Uterus (tissue), 2 donors: ENCODE measurements around the gene LANCL1.

Experiments used
- POLR2A ChIP-seq, 2 donors: fragments of 450-650 bp; IDR thresholded peaks; one replicate each; pipeline ENCODE4 v1.6.1; 2016; ENCODE audit warnings: antibody characterized with exemption in 2 of 2, mild to moderate bottlenecking in 1 of 2, moderate library complexity in 1 of 2
- TF ChIP-seq, protein P1 (sequence below), 4 experiments: fragments of 200-600 bp in 2 of 4; fragments of 450-650 bp in 2 of 4; sonication (generic) in 2 of 4; IDR thresholded peaks; one replicate each; pipeline ENCODE4 v1.5.1; 2016 to 2019; ENCODE audit warnings: antibody characterized with exemption in 4 of 4, mild to moderate bottlenecking in 2 of 4, moderate library complexity in 1 of 4

DNA sequence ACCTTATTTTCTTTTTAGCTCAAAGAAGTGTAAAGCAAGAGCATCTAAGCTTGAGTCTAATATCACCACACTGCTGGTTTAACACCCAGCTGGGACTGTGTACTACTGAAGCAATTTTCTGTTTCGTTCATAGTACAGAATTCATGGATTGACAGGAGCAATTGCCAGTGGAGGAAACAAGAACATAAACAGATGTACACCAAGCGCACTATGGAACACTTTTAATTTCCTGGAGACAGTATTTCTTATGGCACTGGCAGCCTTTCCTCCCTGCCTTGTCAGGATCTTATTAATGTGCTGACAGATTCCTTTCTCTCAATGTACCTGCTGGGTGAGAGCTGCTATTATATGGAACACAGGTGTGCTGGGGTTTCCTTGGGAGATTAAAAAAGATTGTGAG, 4.2 kb upstream of the LANCL1 start:
- TF ChIP-seq, protein P1, sequence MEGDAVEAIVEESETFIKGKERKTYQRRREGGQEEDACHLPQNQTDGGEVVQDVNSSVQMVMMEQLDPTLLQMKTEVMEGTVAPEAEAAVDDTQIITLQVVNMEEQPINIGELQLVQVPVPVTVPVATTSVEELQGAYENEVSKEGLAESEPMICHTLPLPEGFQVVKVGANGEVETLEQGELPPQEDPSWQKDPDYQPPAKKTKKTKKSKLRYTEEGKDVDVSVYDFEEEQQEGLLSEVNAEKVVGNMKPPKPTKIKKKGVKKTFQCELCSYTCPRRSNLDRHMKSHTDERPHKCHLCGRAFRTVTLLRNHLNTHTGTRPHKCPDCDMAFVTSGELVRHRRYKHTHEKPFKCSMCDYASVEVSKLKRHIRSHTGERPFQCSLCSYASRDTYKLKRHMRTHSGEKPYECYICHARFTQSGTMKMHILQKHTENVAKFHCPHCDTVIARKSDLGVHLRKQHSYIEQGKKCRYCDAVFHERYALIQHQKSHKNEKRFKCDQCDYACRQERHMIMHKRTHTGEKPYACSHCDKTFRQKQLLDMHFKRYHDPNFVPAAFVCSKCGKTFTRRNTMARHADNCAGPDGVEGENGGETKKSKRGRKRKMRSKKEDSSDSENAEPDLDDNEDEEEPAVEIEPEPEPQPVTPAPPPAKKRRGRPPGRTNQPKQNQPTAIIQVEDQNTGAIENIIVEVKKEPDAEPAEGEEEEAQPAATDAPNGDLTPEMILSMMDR (IDR thresholded peaks at IDR 0.05), result no peak
- no peak for TF ChIP-seq POLR2A (IDR thresholded peaks at IDR 0.05)
